ENCODE results near the gene TRIM5. TPM values are rescaled to one million over a fixed set of nuclear protein-coding genes. Genes with fewer than 3 reads are reported as not detected.
"Not testable (repeated sequence)": the region's sequence is repeated elsewhere in the genome, so short reads cannot be mapped to it uniquely, and the experiment has no call there.

TRIM5 gene
- total RNA-seq, 2 experiments from 2014 or later, result 18.9 to 21.0 TPM

GRCh38 chr11:5656956-5657355 lies 27.9 kb downstream of the TRIM5 start:
- DNase-seq; POLR2A ChIA-PET; H3K27ac Mint-ChIP-seq; H3K27me3 Mint-ChIP-seq; H3K36me3 Mint-ChIP-seq; intact Hi-C loops (cut with micrococcal nuclease); H3K4me1 Mint-ChIP-seq (ENCODE audit: low read depth); H3K4me3 Mint-ChIP-seq; CTCF ChIA-PET: not testable (repeated sequence)
- peaks cover 11% of the 10 kb centered on the region for H3K9me3 Mint-ChIP-seq

GRCh38 chr11:5655474-5655873 lies 29.4 kb downstream of the TRIM5 start:
- Mint-ChIP-seq H3K27me3 (no peaks in the 10 kb centered on the region), H3K9me3 (peaks cover 13% of the 10 kb centered on the region), H3K27ac (no peak overlapping the region), H3K4me1 (ENCODE audit: low read depth) (no peaks in the 10 kb centered on the region), H3K4me3 (no peak overlapping the region), H3K36me3 (peaks cover 2% of the 10 kb centered on the region)
- no peak for DNase-seq
- intact Hi-C loops (cut with micrococcal nuclease), result no loop called here
- POLR2A ChIA-PET, result no interaction called here
- CTCF ChIA-PET, result no interaction called here

GRCh38 chr11:5646139-5646538 lies 38.7 kb downstream of the TRIM5 start:
- ChIA-PET CTCF (no interaction called here), POLR2A (no interaction called here)
- H3K27ac Mint-ChIP-seq, result no peak overlapping the region
- peaks cover 5% of the 10 kb centered on the region for H3K4me1 Mint-ChIP-seq (ENCODE audit: low read depth)
- H3K9me3 Mint-ChIP-seq, result no peaks in the 10 kb centered on the region
- DNase-seq, result no peak
- H3K36me3 Mint-ChIP-seq, result peaks cover 19% of the 10 kb centered on the region
- intact Hi-C loops (cut with micrococcal nuclease), result no loop called here
- no peak overlapping the region for H3K4me3 Mint-ChIP-seq
- no peaks in the 10 kb centered on the region for H3K27me3 Mint-ChIP-seq

- Mint-ChIP-seq H3K27ac (no peak overlapping the region), H3K36me3 (peaks cover 35% of the 10 kb centered on the region), H3K27me3 (no peaks in the 10 kb centered on the region), H3K4me3 (no peak overlapping the region), H3K4me1 (ENCODE audit: low read depth) (peaks cover 5% of the 10 kb centered on the region), H3K9me3 (peaks cover 3% of the 10 kb centered on the region)
- ChIA-PET CTCF (no interaction called here), POLR2A (no interaction called here)
- intact Hi-C loops (cut with micrococcal nuclease), result no loop called here
- no peak for DNase-seq
Measured at GRCh38 chr11:5643585-5643984, 41.3 kb downstream of the TRIM5 start.

- no peak for DNase-seq
- ChIA-PET CTCF (no interaction called here), POLR2A (no interaction called here)
- Mint-ChIP-seq H3K4me3 (no peak overlapping the region), H3K27me3 (no peaks in the 10 kb centered on the region), H3K36me3 (peaks cover 40% of the 10 kb centered on the region), H3K9me3 (peaks cover 3% of the 10 kb centered on the region), H3K4me1 (ENCODE audit: low read depth) (peaks cover 5% of the 10 kb centered on the region), H3K27ac (no peak overlapping the region)
- intact Hi-C loops (cut with micrococcal nuclease), result no loop called here
Measured at GRCh38 chr11:5639953-5640352, 44.9 kb downstream of the TRIM5 start.

- H3K36me3 Mint-ChIP-seq, result peaks cover 24% of the 10 kb centered on the region
- intact Hi-C loops (cut with micrococcal nuclease), result no loop called here
- H3K9me3 Mint-ChIP-seq, result no peaks in the 10 kb centered on the region
- no peak overlapping the region for H3K4me3 Mint-ChIP-seq
- H3K27ac Mint-ChIP-seq, result no peak overlapping the region
- DNase-seq, result no peak
- no peaks in the 10 kb centered on the region for H3K27me3 Mint-ChIP-seq
- peaks cover 24% of the 10 kb centered on the region for H3K4me1 Mint-ChIP-seq (ENCODE audit: low read depth)
- POLR2A ChIA-PET, result no interaction called here
- CTCF ChIA-PET, result no interaction called here
Measured at GRCh38 chr11:5631969-5632635, 52.8 kb downstream of the TRIM5 start.

GRCh38 chr11:5631417-5631816 lies 53.5 kb downstream of the TRIM5 start:
- no peak for DNase-seq
- peaks cover 30% of the 10 kb centered on the region for H3K4me1 Mint-ChIP-seq (ENCODE audit: low read depth)
- no peaks in the 10 kb centered on the region for H3K9me3 Mint-ChIP-seq
- no peak overlapping the region for H3K4me3 Mint-ChIP-seq
- H3K36me3 Mint-ChIP-seq, result peaks cover 24% of the 10 kb centered on the region
- POLR2A ChIA-PET, result no interaction called here
- no peaks in the 10 kb centered on the region for H3K27me3 Mint-ChIP-seq
- CTCF ChIA-PET, result no interaction called here
- no peak overlapping the region for H3K27ac Mint-ChIP-seq
- intact Hi-C loops (cut with micrococcal nuclease), result no loop called here

GRCh38 chr11:5626196-5626595 lies 58.7 kb downstream of the TRIM5 start:
- POLR2A ChIA-PET, result no interaction called here
- intact Hi-C loops (cut with micrococcal nuclease), result loop anchor here (10.0 kb wide), 1 partner anchor 1021 kb away; the partner anchor contains the start of gene TRIM68

GRCh38 chr11:5625281-5625680 lies 59.6 kb downstream of the TRIM5 start:
- ChIA-PET CTCF (no interaction called here), POLR2A (no interaction called here)
- H3K4me3 Mint-ChIP-seq, result peak overlapping the region; percentile 98
- no peaks in the 10 kb centered on the region for H3K9me3 Mint-ChIP-seq
- no peak for DNase-seq
- H3K27ac Mint-ChIP-seq, result peak overlapping the region; percentile 49
- H3K27me3 Mint-ChIP-seq, result no peaks in the 10 kb centered on the region
- peaks cover 36% of the 10 kb centered on the region for H3K4me1 Mint-ChIP-seq (ENCODE audit: low read depth)
- H3K36me3 Mint-ChIP-seq, result peaks cover 6% of the 10 kb centered on the region
- intact Hi-C loops (cut with micrococcal nuclease), result loop anchor here (10.0 kb wide), 1 partner anchor 1020 kb away; the partner anchor contains the start of gene TRIM68

More at GRCh38 chr11:5626196-5626595, 58.7 kb downstream of the TRIM5 start:
- Mint-ChIP-seq H3K27ac (no peak overlapping the region), H3K4me1 (ENCODE audit: low read depth) (peaks cover 39% of the 10 kb centered on the region), H3K36me3 (peaks cover 6% of the 10 kb centered on the region), H3K27me3 (no peaks in the 10 kb centered on the region), H3K4me3 (peak overlapping the region; percentile 98), H3K9me3 (no peaks in the 10 kb centered on the region)
- DNase-seq, result no peak
- CTCF ChIA-PET, result interaction anchor here (1.0 kb wide), 1 partner anchor 58 kb away, joined by 3 read pairs; the partner anchor contains the start of gene TRIM5

GRCh38 chr11:5624489-5625279 lies 60.2 kb downstream of the TRIM5 start, which contains the start of gene TRIM34:
Gene TRIM34 (plus strand): TSS chr11:5625001. CDS start chr11:5632332, 7,331 bp downstream.
- intact Hi-C loops (cut with micrococcal nuclease), result loop anchor here (1.0 to 10.0 kb wide), 4 partner anchors 60 to 1020 kb away; partner anchors contain the start of genes OR52N2, TRIM22 and TRIM68

GRCh38 chr11:5622802-5623201 lies 62.1 kb downstream of the TRIM5 start:
- intact Hi-C loops (cut with micrococcal nuclease), result loop anchor here (10.0 kb wide), 1 partner anchor 1018 kb away; the partner anchor contains the start of gene TRIM68
- Mint-ChIP-seq H3K4me3 (no peak overlapping the region), H3K9me3 (no peaks in the 10 kb centered on the region), H3K27ac (no peak overlapping the region), H3K4me1 (ENCODE audit: low read depth) (peaks cover 35% of the 10 kb centered on the region), H3K36me3 (peaks cover 1% of the 10 kb centered on the region), H3K27me3 (no peaks in the 10 kb centered on the region)
- DNase-seq, result no peak
- POLR2A ChIA-PET, result no interaction called here
- CTCF ChIA-PET, result no interaction called here

More at GRCh38 chr11:5624489-5625279, 60.2 kb downstream of the TRIM5 start, which contains the start of gene TRIM34:
- Mint-ChIP-seq H3K9me3 (no peaks in the 10 kb centered on the region), H3K27me3 (no peaks in the 10 kb centered on the region), H3K4me1 (ENCODE audit: low read depth) (peaks cover 36% of the 10 kb centered on the region), H3K4me3 (peak within 1 kb of the TSS; percentile 98), H3K27ac (peak within 1 kb of the TSS; percentile 92), H3K36me3 (peaks cover 6% of the 10 kb centered on the region)
- peak; percentile 70 for DNase-seq
- CTCF ChIA-PET, result interaction anchor here (0.6 kb wide), 1 partner anchor 59 kb away, joined by 4 read pairs; no protein-coding TSS in a partner anchor
- POLR2A ChIA-PET, result no interaction called here

GRCh38 chr11:5621580-5621979 lies 63.3 kb downstream of the TRIM5 start:
- Mint-ChIP-seq H3K9me3 (no peaks in the 10 kb centered on the region), H3K27me3 (no peaks in the 10 kb centered on the region), H3K4me3 (no peak overlapping the region), H3K27ac (no peak overlapping the region), H3K4me1 (ENCODE audit: low read depth) (peaks cover 24% of the 10 kb centered on the region), H3K36me3 (peaks cover 1% of the 10 kb centered on the region)
- POLR2A ChIA-PET, result no interaction called here
- no peak for DNase-seq
- CTCF ChIA-PET, result no interaction called here
- intact Hi-C loops (cut with micrococcal nuclease), result loop anchor here (10.0 kb wide), 1 partner anchor 1017 kb away; the partner anchor contains the start of gene TRIM68
